Nephron (organoid): ENCODE results near the gene CPT1A.
"Not testable (repeated sequence)": the region's sequence is repeated elsewhere in the genome, so short reads cannot be mapped to it uniquely, and the experiment has no call there.

Experiments used
- H3K27ac Mint-ChIP-seq, 3 experiments: 2 replicates each; pipeline ENCODE4 v1.8.0; 2020; ENCODE audit warnings: mixed read lengths in 3 of 3, mild to moderate bottlenecking in 2 of 3, moderate library complexity in 1 of 3
- H3K27me3 Mint-ChIP-seq: 2 replicates; pipeline ENCODE4 v1.8.0; 2021; ENCODE audit warnings: low read depth, mild to moderate bottlenecking, moderate library complexity, mixed read lengths
- H3K36me3 Mint-ChIP-seq: 2 replicates; pipeline ENCODE4 v1.8.0; 2020; ENCODE audit warnings: low read depth, mixed read lengths
- H3K4me1 Mint-ChIP-seq: 2 replicates; pipeline ENCODE4 v1.8.0; 2020; ENCODE audit warnings: mixed read lengths
- H3K4me3 Mint-ChIP-seq, 3 experiments: 2 replicates each; pipeline ENCODE4 v1.8.0; 2020; ENCODE audit warnings: mild to moderate bottlenecking in 3 of 3, mixed read lengths in 3 of 3, moderate library complexity in 2 of 3
- H3K9me3 Mint-ChIP-seq: 2 replicates; pipeline ENCODE4 v1.8.0; 2020; ENCODE audit warnings: mixed read lengths
- CTCF ChIP-seq, 3 experiments: fragments of 200-600 bp; sonication (generic); IDR thresholded peaks; one replicate each; pipeline ENCODE4 v1.5.0; 2021; ENCODE audit warnings: antibody characterized with exemption in 3 of 3; ENCODE audit not compliant: unreplicated experiment in 3 of 3

Gene CPT1A

GRCh38 chr11:68867066-68867465 lies 25.4 kb upstream of the CPT1A start:
- Mint-ChIP-seq H3K4me3 (no peak overlapping the region), H3K27me3 (peaks cover 3% of the 10 kb centered on the region), H3K27ac (no peak overlapping the region), H3K4me1 (peaks cover 24% of the 10 kb centered on the region), H3K36me3 (peaks cover 9% of the 10 kb centered on the region), H3K9me3 (peaks cover 10% of the 10 kb centered on the region)
- no peak for TF ChIP-seq CTCF (IDR thresholded peaks at IDR 0.05; ENCODE audit: unreplicated experiment in 3 of 3)

DNA sequence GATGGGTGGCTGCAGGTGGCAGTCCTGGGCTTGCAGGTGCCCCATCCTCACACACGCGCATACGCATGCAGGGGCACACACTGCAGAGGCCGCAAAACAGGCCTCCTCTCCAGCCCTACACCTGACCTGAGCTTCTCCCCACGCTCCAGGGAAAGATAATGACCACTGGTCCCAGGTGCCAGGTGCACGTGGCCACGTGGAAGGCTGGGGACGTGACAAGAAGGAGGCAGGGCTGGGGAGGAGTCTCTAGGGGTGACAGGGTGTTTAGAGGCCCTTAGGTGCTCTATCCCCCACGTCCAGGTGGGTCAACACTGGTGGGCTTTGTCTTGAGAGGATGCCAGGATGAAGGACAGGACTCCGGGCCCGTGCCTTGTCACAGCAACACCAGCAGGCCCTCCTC lies 23.5 kb upstream of the CPT1A start:
- TF ChIP-seq CTCF (IDR thresholded peaks at IDR 0.05; ENCODE audit: unreplicated experiment in 3 of 3): no peak
- Mint-ChIP-seq H3K4me3 (no peak overlapping the region), H3K27me3 (peaks cover 3% of the 10 kb centered on the region), H3K36me3 (peaks cover 9% of the 10 kb centered on the region), H3K27ac (no peak overlapping the region), H3K4me1 (peaks cover 17% of the 10 kb centered on the region), H3K9me3 (peaks cover 10% of the 10 kb centered on the region)

GRCh38 chr11:68863553-68864265 lies 22.0 kb upstream of the CPT1A start:
- Mint-ChIP-seq H3K4me1 (peaks cover 4% of the 10 kb centered on the region), H3K4me3 (no peak overlapping the region), H3K36me3 (peaks cover 9% of the 10 kb centered on the region), H3K27me3 (no peaks in the 10 kb centered on the region), H3K9me3 (peaks cover 10% of the 10 kb centered on the region), H3K27ac (no peak overlapping the region)
- TF ChIP-seq CTCF (IDR thresholded peaks at IDR 0.05; ENCODE audit: unreplicated experiment in 3 of 3): no peak

- no peak for TF ChIP-seq CTCF (IDR thresholded peaks at IDR 0.05; ENCODE audit: unreplicated experiment in 3 of 3)
- H3K36me3 Mint-ChIP-seq: peaks cover 9% of the 10 kb centered on the region
- H3K27ac Mint-ChIP-seq: no peak overlapping the region
- peaks cover 10% of the 10 kb centered on the region for H3K9me3 Mint-ChIP-seq
- H3K4me1 Mint-ChIP-seq: peaks cover 3% of the 10 kb centered on the region
- H3K27me3 Mint-ChIP-seq: no peaks in the 10 kb centered on the region
- H3K4me3 Mint-ChIP-seq: no peak overlapping the region
These were observed 20.7 kb upstream of the CPT1A start for GRCh38 chr11:68862421-68862820.

GRCh38 chr11:68859123-68859522 lies 17.4 kb upstream of the CPT1A start:
- TF ChIP-seq CTCF (IDR thresholded peaks at IDR 0.05; ENCODE audit: unreplicated experiment in 3 of 3): no peak
- H3K4me3 Mint-ChIP-seq: no peak overlapping the region
- H3K36me3 Mint-ChIP-seq: peaks cover 9% of the 10 kb centered on the region
- peaks cover 10% of the 10 kb centered on the region for H3K9me3 Mint-ChIP-seq
- H3K27me3 Mint-ChIP-seq: peaks cover 21% of the 10 kb centered on the region
- no peak overlapping the region for H3K27ac Mint-ChIP-seq
- H3K4me1 Mint-ChIP-seq: peaks cover 20% of the 10 kb centered on the region

DNA sequence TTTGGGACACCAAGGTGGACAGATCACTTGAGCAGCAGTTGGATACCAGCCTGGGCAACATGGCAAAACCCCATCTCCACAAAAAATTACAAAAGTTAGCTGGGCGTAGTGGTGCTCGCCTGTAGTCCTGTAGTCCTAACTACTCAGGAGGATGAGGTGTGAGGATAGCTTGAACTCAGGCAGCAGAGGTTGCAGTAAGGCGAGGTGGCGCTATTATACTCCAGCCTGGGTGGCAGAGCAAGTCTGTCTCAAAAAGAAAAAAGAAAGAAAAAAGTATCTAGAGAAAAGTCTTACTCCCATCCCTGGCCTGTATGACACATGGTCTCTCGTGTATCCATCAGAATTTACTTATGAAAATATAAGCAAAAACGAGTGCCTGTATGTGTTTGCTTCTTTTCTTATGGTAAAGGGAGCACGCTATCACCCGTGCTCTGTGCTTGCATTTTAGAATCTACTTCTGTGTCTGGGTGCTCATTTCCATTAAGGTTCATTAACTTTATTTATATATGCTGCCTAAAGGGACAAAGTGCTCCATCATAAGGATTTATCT lies 15.4 kb upstream of the CPT1A start:
- Mint-ChIP-seq H3K4me1 (peaks cover 21% of the 10 kb centered on the region), H3K4me3 (peak overlapping the region in 1 of 3 experiments; percentile 46)

DNA sequence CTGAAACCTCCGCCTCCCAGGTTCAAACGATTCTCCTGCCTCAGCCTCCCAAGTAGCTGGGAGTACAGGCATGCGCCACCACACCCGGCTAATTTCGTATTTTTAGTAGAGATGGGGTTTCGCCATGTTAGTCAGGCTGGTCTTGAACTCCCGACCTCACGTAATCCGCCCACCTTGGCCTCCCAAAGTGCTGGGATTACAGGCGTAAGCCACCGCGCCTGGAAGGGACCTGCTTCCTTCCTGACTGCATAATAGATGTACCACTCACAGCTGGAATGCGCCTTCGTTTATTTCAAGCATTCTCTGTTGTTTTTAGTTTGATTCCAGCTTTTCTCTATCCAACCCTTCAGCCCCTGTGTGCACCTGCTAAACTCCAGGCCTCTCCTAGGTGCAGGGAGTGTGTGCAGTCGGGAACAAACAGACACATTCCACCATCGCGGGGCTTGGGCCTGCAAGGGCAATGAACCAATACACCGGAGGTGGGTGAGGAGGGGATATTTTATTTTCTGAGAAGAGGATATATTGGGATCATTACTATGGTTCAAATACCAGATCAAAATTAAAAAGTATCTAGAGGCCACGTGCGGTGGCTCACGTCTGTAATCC lies 14.8 kb upstream of the CPT1A start:
- peak overlapping the region; percentile 33 to 68 (median 61) for H3K4me3 Mint-ChIP-seq
- peak overlapping the region; percentile 5 to 32 (median 31) for H3K27ac Mint-ChIP-seq
- not testable (repeated sequence) for H3K36me3 Mint-ChIP-seq, H3K9me3 Mint-ChIP-seq
- H3K4me1 Mint-ChIP-seq: peaks cover 21% of the 10 kb centered on the region
- peaks cover 40% of the 10 kb centered on the region for H3K27me3 Mint-ChIP-seq

More for the DNA sequence above, 15.4 kb upstream of the CPT1A start:
- Mint-ChIP-seq H3K36me3 (no peaks in the 10 kb centered on the region), H3K27me3 (peaks cover 37% of the 10 kb centered on the region), H3K9me3 (no peaks in the 10 kb centered on the region), H3K27ac (peak overlapping the region; percentile 21 to 32 (median 31))
- TF ChIP-seq CTCF (IDR thresholded peaks at IDR 0.05; ENCODE audit: unreplicated experiment in 3 of 3): no peak
